Ovary (tissue), 3 donors: Measurements from ENCODE around the gene DCAF4.

ENCODE experiments used
- CTCF ChIP-seq, 3 donors: fragments of 450-650 bp in 2 of 3; fragments of 200-600 bp in 1 of 3; IDR thresholded peaks; one replicate each; pipeline versions ENCODE4 v1.5.1 to v1.8.0; 2016 to 2022; ENCODE audit warnings: antibody characterized with exemption in 3 of 3, mild to moderate bottlenecking in 1 of 3
- POLR2A ChIP-seq: fragments of 450-650 bp; IDR thresholded peaks from one replicate; pipeline ENCODE4 v1.6.1; 2017; ENCODE audit warnings: antibody characterized with exemption, mild to moderate bottlenecking, moderate library complexity
- donor health status: DM: no; HTN: no; CAD: no.

- TF ChIP-seq CTCF (IDR thresholded peaks at IDR 0.05), result no peak
- TF ChIP-seq POLR2A, result no peak
These were observed 49.6 kb upstream of the DCAF4 start for GRCh38 chr14:72876710-72877063.
